T47D (cell line): Measurements from ENCODE around the gene DNM1.
A peak's percentile ranks its signal among the peaks of the same experiment; 100 is the strongest.
"Not testable (repeated sequence)": the region's sequence is repeated elsewhere in the genome, so short reads cannot be mapped to it uniquely, and the experiment has no call there.

Experiments used
- DNase-seq, 2 experiments: peaks; one replicate each; pipeline versions ENCODE4 v3.0.0 to v3.0.0-alpha.2; 2011 to 2012; ENCODE audit warnings: low read depth in 1 of 2, low spot score in 1 of 2
- JUND ChIP-seq: IDR thresholded peaks from 2 replicates; pipeline ENCODE4 v1.6.1; 2012; ENCODE audit warnings: low read depth
- in situ Hi-C: cut with HindIII; loops from 2 replicates; pipeline ENCODE4 v1.10.0; 2016; ENCODE audit warnings: low sequenced_read_pairs, low pct_unique_long_range_greater_than_20kb

The DNM1 gene

GRCh38 chr9:128257907-128258306 is 54.7 kb downstream of the DNM1 start:
- TF ChIP-seq JUND, result no peak
- DNase-seq, result no peak
- in situ Hi-C loops, result no loop called here

DNA sequence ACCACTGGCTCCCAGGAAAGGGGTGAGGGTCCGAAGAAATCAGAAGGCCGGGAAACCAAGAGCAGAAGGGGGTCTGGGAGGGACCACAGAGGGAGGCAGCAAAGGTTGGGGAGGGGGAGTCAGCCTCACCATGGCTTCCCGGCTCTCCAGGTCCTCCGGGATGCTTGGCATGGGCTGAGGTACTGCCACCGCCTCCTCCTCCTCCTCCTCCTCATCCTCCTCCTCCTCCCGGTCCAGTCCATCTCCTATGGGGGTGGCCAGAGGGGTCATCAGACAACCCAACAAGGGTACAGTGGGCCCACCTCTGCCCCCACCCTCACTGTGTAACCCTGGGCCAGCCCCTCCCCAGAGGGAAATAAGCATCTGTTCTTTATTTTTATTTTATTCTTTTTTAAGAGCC is 55.1 kb downstream of the DNM1 start:
- DNase-seq, result no peak
- no peak for TF ChIP-seq JUND
- in situ Hi-C loops, result no loop called here

DNA sequence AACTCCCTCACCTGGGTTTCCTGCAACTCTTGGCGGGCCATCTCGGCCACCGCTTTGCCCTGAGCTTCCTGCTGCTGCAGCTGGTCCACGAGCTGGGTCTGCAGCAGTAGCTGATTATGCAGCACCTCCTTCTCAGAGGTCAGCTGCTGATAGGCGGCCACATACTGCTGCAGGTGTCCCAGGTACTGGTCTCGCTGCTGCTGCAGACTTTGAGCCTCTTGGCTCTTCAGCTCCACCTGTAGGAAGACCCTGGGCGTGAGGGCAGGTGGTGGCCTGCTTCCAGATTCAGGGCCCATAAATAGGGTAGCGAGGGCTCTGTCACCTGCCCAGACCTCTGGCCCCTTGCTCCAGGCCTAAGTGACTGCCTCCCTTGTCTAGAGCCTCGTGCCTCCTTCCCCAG is 56.0 kb downstream of the DNM1 start:
- no peak for TF ChIP-seq JUND
- peak in 1 of 2 experiments; percentile 33 for DNase-seq
- in situ Hi-C loops, result no loop called here

GRCh38 chr9:128260340-128260739 is 57.2 kb downstream of the DNM1 start:
- in situ Hi-C loops, result no loop called here
- no peak for TF ChIP-seq JUND
- no peak for DNase-seq

DNA sequence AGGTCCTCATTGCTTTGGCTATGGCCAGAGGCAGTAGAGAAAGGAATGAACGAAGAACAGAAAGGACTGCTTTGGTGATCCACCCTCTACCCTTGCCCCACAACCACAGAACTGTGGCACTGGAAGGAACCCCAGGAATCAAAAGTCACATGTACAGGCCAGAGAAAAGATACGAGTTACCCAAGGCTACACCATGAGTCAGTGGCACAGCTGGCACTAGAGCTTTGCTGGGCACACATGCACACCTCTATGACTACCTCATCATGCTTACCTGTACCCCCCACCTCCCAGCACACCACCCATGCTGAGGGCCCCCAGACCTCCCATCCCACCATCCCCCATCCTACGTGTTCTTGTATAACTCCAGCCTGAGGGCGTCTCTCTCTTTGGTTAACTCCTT is 59.5 kb downstream of the DNM1 start:
- in situ Hi-C loops, result no loop called here
- DNase-seq, result no peak
- TF ChIP-seq JUND, result no peak

GRCh38 chr9:128265348-128265847 is 62.2 kb downstream of the DNM1 start:
- in situ Hi-C loops, result no loop called here
- no peak for TF ChIP-seq JUND
- no peak for DNase-seq

- in situ Hi-C loops, result no loop called here
- TF ChIP-seq JUND, result no peak
- DNase-seq, result no peak
Observed at GRCh38 chr9:128266868-128267590, 63.9 kb downstream of the DNM1 start.

- peak; percentile 81 to 95 for DNase-seq
- in situ Hi-C loops, result no loop called here
Observed at GRCh38 chr9:128271112-128271511, 67.9 kb downstream of the DNM1 start.

DNA sequence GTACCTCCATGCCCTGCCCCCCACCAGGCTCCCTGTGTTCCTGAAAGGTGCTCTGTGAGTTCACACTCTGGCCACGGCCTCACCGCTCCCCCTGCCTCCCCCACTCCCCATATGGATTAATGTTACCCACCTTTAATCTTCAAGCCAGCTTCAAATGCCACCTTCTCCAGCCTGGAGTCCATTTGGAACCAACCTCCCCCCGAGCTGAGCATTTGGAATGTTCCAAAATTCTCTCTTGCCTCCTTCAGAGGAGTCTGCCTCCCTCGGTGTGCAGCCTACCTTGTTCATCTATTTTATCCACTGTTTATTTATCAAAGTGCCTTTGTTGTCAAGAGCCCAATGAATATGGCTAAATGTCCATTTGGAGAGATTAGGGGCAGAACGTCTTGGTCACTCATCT is 68.3 kb downstream of the DNM1 start:
- in situ Hi-C loops, result no loop called here
- DNase-seq, result peak in 1 of 2 experiments; percentile 61
- no peak for TF ChIP-seq JUND

More at GRCh38 chr9:128271112-128271511, 67.9 kb downstream of the DNM1 start:
- no peak; the same call in 1 of the 2 replicates for TF ChIP-seq JUND

DNA sequence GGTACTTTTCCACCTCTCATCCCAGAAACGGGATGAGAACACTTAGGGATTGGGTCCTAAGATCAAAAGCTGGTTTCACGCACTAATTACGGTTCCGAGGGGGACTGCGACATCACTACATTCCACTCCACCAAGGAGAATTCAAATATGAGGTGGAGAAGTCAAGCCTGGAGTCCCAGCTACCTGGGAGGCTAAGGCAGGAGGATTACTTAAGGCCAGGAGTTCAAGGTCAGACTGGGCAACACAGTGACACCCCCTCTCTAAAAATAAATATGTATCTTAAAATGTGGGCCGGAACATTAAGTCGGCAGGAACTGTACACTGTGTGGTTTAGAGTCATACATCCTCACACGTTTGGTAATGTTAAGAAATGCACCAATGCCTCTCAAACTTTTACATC is 71.1 kb downstream of the DNM1 start:
- in situ Hi-C loops, result no loop called here
- DNase-seq, result no peak
- TF ChIP-seq JUND, result no peak

GRCh38 chr9:128275198-128276007 is 72.2 kb downstream of the DNM1 start, which contains the start of gene GOLGA2:
TSS of gene GOLGA2 (minus strand) at chr9:128276007. CDS start at chr9:128275976, 31 bp downstream.
- TF ChIP-seq JUND, result no peak
- DNase-seq, result peak; percentile 60 to 67
- in situ Hi-C loops, result no loop called here

- DNase-seq, result peak; percentile 99 to 100
- no peak for TF ChIP-seq JUND
- in situ Hi-C loops, result no loop called here
Observed at GRCh38 chr9:128276008-128276573, 72.9 kb downstream of the DNM1 start, which contains the start of gene SWI5. TSS of gene SWI5 (plus strand) at chr9:128276276.

- in situ Hi-C loops, result no loop called here
- no peak for DNase-seq
- no peak for TF ChIP-seq JUND
Observed at GRCh38 chr9:128276574-128277270, 73.5 kb downstream of the DNM1 start.

- in situ Hi-C loops, DNase-seq: not testable (repeated sequence)
Observed at GRCh38 chr9:128279088-128280073, 76.2 kb downstream of the DNM1 start.
